Neural progenitor cell (in vitro differentiated cells): ENCODE data around the gene C1QL4. TPM values are rescaled to one million over a fixed set of nuclear protein-coding genes. Genes with fewer than 3 reads are reported as not detected.
A peak's percentile ranks its signal among the peaks of the same experiment; 100 is the strongest.
"Not testable (repeated sequence)": the region's sequence is repeated elsewhere in the genome, so short reads cannot be mapped to it uniquely, and the experiment has no call there.

Experiments
- DNase-seq: peaks from one replicate; pipeline ENCODE4 v3.0.0-alpha.2; 2016; ENCODE audit warnings: low spot score
- H2AFZ ChIP-seq: fragments of 200-600 bp; sonication (generic); replicated peaks from 2 replicates; pipeline ENCODE4 v1.6.1; 2016; ENCODE audit warnings: antibody characterized with exemption
- H3F3A ChIP-seq: fragments of 200-600 bp; sonication (generic); 2 replicates; pipeline ENCODE4 v1.6.1; 2016; ENCODE audit warnings: antibody characterized with exemption, low read depth
- H3K27ac ChIP-seq: fragments of 200-600 bp; sonication (generic); 2 replicates; pipeline ENCODE4 v1.5.1; 2016; ENCODE audit warnings: mild to moderate bottlenecking
- H3K27me3 ChIP-seq: fragments of 200-600 bp; sonication (generic); 2 replicates; pipeline ENCODE4 v1.6.1; 2016; ENCODE audit warnings: mild to moderate bottlenecking, moderate library complexity
- H3K36me3 ChIP-seq: fragments of 200-600 bp; sonication (generic); 2 replicates; pipeline ENCODE4 v1.5.1; 2016
- H3K4me1 ChIP-seq: fragments of 200-600 bp; sonication (generic); 2 replicates; pipeline ENCODE4 v1.6.1; 2016; ENCODE audit warnings: mixed run types
- H3K4me2 ChIP-seq: fragments of 200-600 bp; sonication (generic); 2 replicates; pipeline ENCODE4 v1.6.1; 2016
- H3K4me3 ChIP-seq: fragments of 200-600 bp; sonication (generic); 2 replicates; pipeline ENCODE4 v1.5.1; 2016
- H3K79me2 ChIP-seq: fragments of 200-600 bp; sonication (generic); 2 replicates; pipeline ENCODE4 v1.6.1; 2016; ENCODE audit warnings: low read depth
- H3K9ac ChIP-seq: fragments of 200-600 bp; sonication (generic); 2 replicates; pipeline ENCODE4 v1.6.1; 2016
- H3K9me3 ChIP-seq: fragments of 200-600 bp; sonication (generic); 2 replicates; pipeline ENCODE4 v1.5.1; 2016; ENCODE audit warnings: low read depth
- H4K20me1 ChIP-seq: fragments of 200-600 bp; sonication (generic); 2 replicates; pipeline ENCODE4 v1.6.1; 2016; ENCODE audit warnings: low read depth
- H3K27ac Mint-ChIP-seq: 3 replicates; pipeline ENCODE4 v1.8.0; 2021; ENCODE audit warnings: mixed read lengths
- H3K27me3 Mint-ChIP-seq: 2 replicates; pipeline ENCODE4 v1.8.0; 2022; ENCODE audit warnings: low read depth, mild to moderate bottlenecking, inconsistent platforms, moderate library complexity, mixed read lengths; ENCODE audit not compliant: insufficient read depth
- H3K36me3 Mint-ChIP-seq: 3 replicates; pipeline ENCODE4 v1.8.0; 2021; ENCODE audit warnings: mixed read lengths
- H3K4me1 Mint-ChIP-seq: 3 replicates; pipeline ENCODE4 v1.8.0; 2021; ENCODE audit warnings: mixed read lengths
- H3K4me3 Mint-ChIP-seq: 3 replicates; pipeline ENCODE4 v1.8.0; 2021; ENCODE audit warnings: mild to moderate bottlenecking, moderate library complexity, mixed read lengths
- H3K9me3 Mint-ChIP-seq: 3 replicates; pipeline ENCODE4 v1.8.0; 2020; ENCODE audit warnings: mixed read lengths
- EZH2 ChIP-seq: fragments of 200-600 bp; sonication (generic); IDR thresholded peaks from 2 replicates; pipeline ENCODE4 v1.6.1; 2017; ENCODE audit warnings: antibody characterized with exemption, mild to moderate bottlenecking, moderate library complexity
- EZH2phosphoT487 ChIP-seq: fragments of 200-600 bp; sonication (generic); IDR thresholded peaks from 2 replicates; pipeline ENCODE4 v1.6.1; 2017; ENCODE audit warnings: antibody characterized with exemption
- total RNA-seq: library from RNA; depleted of rRNA; stranded (reverse); fragments of >200 nt; gene quantifications from 2 replicates; pipeline ENCODE4 v1.2.3, GENCODE V29; 2015; ENCODE audit warnings: low replicate concordance
- TF ChIP-seq, protein P1 (sequence below): fragments of 200-600 bp; sonication (generic); IDR thresholded peaks from 2 replicates; pipeline ENCODE4 v1.5.1; 2017; ENCODE audit warnings: antibody characterized with exemption, mild to moderate bottlenecking

The C1QL4 gene
- total RNA-seq, 1 donor from 2014 or later: 0.84 TPM

GRCh38 chr12:49287876-49288275, 49.1 kb downstream of the C1QL4 start:
- no peak overlapping the region for H3K9ac ChIP-seq
- H3K79me2 ChIP-seq: no peaks in the 10 kb centered on the region
- no peak overlapping the region for H2AFZ ChIP-seq
- peaks cover 19% of the 10 kb centered on the region for H3F3A ChIP-seq
- peaks cover 2% of the 10 kb centered on the region for H3K27me3 Mint-ChIP-seq
- peaks cover 2% of the 10 kb centered on the region for H3K9me3 Mint-ChIP-seq
- H3K27ac Mint-ChIP-seq: no peak overlapping the region
- H3K4me2 ChIP-seq: no peak overlapping the region
- H3K9me3 ChIP-seq: no peaks in the 10 kb centered on the region
- no peak overlapping the region for H3K27ac ChIP-seq
- no peaks in the 10 kb centered on the region for H3K36me3 Mint-ChIP-seq
- H3K4me1 Mint-ChIP-seq: peaks cover 16% of the 10 kb centered on the region
- no peak overlapping the region for H3K4me3 ChIP-seq
- TF ChIP-seq, protein P1, sequence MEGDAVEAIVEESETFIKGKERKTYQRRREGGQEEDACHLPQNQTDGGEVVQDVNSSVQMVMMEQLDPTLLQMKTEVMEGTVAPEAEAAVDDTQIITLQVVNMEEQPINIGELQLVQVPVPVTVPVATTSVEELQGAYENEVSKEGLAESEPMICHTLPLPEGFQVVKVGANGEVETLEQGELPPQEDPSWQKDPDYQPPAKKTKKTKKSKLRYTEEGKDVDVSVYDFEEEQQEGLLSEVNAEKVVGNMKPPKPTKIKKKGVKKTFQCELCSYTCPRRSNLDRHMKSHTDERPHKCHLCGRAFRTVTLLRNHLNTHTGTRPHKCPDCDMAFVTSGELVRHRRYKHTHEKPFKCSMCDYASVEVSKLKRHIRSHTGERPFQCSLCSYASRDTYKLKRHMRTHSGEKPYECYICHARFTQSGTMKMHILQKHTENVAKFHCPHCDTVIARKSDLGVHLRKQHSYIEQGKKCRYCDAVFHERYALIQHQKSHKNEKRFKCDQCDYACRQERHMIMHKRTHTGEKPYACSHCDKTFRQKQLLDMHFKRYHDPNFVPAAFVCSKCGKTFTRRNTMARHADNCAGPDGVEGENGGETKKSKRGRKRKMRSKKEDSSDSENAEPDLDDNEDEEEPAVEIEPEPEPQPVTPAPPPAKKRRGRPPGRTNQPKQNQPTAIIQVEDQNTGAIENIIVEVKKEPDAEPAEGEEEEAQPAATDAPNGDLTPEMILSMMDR: no peak
- TF ChIP-seq EZH2: no peak
- TF ChIP-seq EZH2phosphoT487: no peak
- H3K27me3 ChIP-seq: peaks cover 26% of the 10 kb centered on the region
- no peaks in the 10 kb centered on the region for H3K36me3 ChIP-seq
- H3K4me3 Mint-ChIP-seq: no peak overlapping the region
- H4K20me1 ChIP-seq: no peaks in the 10 kb centered on the region
- no peak for DNase-seq
- peaks cover 4% of the 10 kb centered on the region for H3K4me1 ChIP-seq

- DNase-seq: no peak
- Histone ChIP-seq H4K20me1 (no peaks in the 10 kb centered on the region), H3K4me3 (no peak overlapping the region), H3K79me2 (no peaks in the 10 kb centered on the region), H3K27ac (no peak overlapping the region), H3K9me3 (no peaks in the 10 kb centered on the region), H2AFZ (no peak overlapping the region), H3K27me3 (peaks cover 12% of the 10 kb centered on the region), H3K9ac (no peak overlapping the region), H3F3A (peaks cover 28% of the 10 kb centered on the region), H3K4me1 (peaks cover 12% of the 10 kb centered on the region), H3K4me2 (no peak overlapping the region), H3K36me3 (no peaks in the 10 kb centered on the region)
- Mint-ChIP-seq H3K4me3 (peak overlapping the region; percentile 57), H3K9me3 (peaks cover 2% of the 10 kb centered on the region), H3K4me1 (peaks cover 35% of the 10 kb centered on the region), H3K36me3 (no peaks in the 10 kb centered on the region), H3K27ac (no peak overlapping the region), H3K27me3 (peaks cover 3% of the 10 kb centered on the region)
- TF ChIP-seq EZH2: no peak
- TF ChIP-seq, protein P1: no peak
- no peak for TF ChIP-seq EZH2phosphoT487
Observed at GRCh38 chr12:49284672-49285071, 52.3 kb downstream of the C1QL4 start.

DNA sequence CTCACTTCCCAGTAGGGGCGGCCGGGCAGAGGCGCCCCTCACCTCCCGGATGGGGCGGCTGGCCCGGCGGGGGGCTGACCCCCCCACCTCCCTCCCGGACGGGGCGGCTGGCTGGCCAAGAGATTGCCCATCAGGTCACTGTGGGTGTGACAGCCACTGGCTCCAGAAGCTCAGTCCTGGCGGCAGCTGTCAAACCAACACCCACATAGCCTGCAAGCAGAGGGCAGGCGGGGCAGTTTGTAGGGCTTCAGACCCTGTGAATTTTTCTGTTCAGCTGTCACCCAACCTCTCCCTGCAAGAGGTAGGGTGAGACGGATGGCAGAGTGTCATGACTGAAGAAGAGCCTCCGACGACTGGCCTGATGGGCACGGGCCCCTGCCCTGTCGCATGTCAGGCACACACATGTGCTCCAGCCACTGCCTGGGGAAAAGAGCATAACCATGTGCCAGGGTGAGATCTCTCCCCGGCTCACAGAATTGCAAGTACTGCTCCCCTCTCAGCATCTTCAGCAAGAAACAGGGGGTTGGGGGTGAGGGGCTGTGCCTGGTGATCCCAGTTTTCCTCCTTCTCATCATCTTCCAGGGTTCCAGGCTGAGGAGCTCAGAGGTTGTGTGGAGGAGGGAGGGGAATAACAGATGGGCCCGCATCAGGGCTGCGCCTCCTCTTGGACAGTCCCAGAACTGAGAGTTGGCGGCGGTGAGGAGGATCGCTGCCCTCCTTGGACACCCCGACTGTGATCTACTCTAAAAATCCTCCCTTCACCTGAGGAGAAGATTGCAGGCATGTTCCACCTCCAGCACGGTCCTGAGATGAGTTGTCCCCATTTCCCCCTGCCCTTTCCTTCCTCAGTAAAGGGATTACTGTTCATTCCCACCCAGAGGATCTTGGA, 53.2 kb downstream of the C1QL4 start:
- H3F3A ChIP-seq: peaks cover 29% of the 10 kb centered on the region
- H4K20me1 ChIP-seq: no peaks in the 10 kb centered on the region
- H3K79me2 ChIP-seq: no peaks in the 10 kb centered on the region
- no peak overlapping the region for H3K9ac ChIP-seq
- H3K4me3 ChIP-seq: no peak overlapping the region
- H3K9me3 ChIP-seq: no peaks in the 10 kb centered on the region
- peaks cover 14% of the 10 kb centered on the region for H3K4me1 ChIP-seq
- H3K27ac ChIP-seq: no peak overlapping the region
- no peak overlapping the region for H3K4me2 ChIP-seq
- Mint-ChIP-seq H3K36me3 (no peaks in the 10 kb centered on the region), H3K27me3 (peaks cover 6% of the 10 kb centered on the region), H3K4me1 (peaks cover 41% of the 10 kb centered on the region), H3K27ac (no peak overlapping the region), H3K4me3 (no peak overlapping the region), H3K9me3 (peaks cover 2% of the 10 kb centered on the region)
- no peak overlapping the region for H2AFZ ChIP-seq
- no peak for TF ChIP-seq EZH2
- TF ChIP-seq, protein P1: peak; percentile 3
- H3K27me3 ChIP-seq: peaks cover 12% of the 10 kb centered on the region
- DNase-seq: no peak
- no peaks in the 10 kb centered on the region for H3K36me3 ChIP-seq

GRCh38 chr12:49282740-49283375, 54.1 kb downstream of the C1QL4 start:
- peaks cover 37% of the 10 kb centered on the region for H3K4me1 Mint-ChIP-seq

More at GRCh38 chr12:49282740-49283375, 54.1 kb downstream of the C1QL4 start:
- H3K79me2 ChIP-seq, H4K20me1 ChIP-seq, H3K9ac ChIP-seq, H3K36me3 ChIP-seq, H3K4me3 ChIP-seq, H3K27ac ChIP-seq, H3K27me3 Mint-ChIP-seq, H3K9me3 Mint-ChIP-seq, H3K36me3 Mint-ChIP-seq, H2AFZ ChIP-seq, H3K9me3 ChIP-seq, DNase-seq: not testable (repeated sequence)
- Histone ChIP-seq H3F3A (peaks cover 25% of the 10 kb centered on the region), H3K27me3 (peaks cover 10% of the 10 kb centered on the region), H3K4me1 (peaks cover 14% of the 10 kb centered on the region), H3K4me2 (peak overlapping the region; percentile 48)
- Mint-ChIP-seq H3K27ac (peak overlapping the region; percentile 47), H3K4me3 (peak overlapping the region; percentile 32)
